ENCODE measurements around the gene PLCB2. TPM values are rescaled to one million over a fixed set of nuclear protein-coding genes. Genes with fewer than 3 reads are reported as not detected.

The PLCB2 gene
- total RNA-seq, 3 donors from 2014 or later: 9.9 to 21.8 (median 17.4) TPM

- Histone ChIP-seq H3K4me3 (no peak overlapping the region), H3K4me1 (ENCODE audit: low read depth) (peaks cover 5% of the 10 kb centered on the region), H3K9me3 (no peaks in the 10 kb centered on the region), H3K36me3 (ENCODE audit: low read depth) (no peaks in the 10 kb centered on the region)
- ATAC-seq (peak; percentile 86), DNase-seq (peak in 2 of 3 donors; percentile 65 to 91)
- TF ChIP-seq CTCF (IDR thresholded peaks at IDR 0.05): no peak
- intact Hi-C loops (cut with DNase I, micrococcal nuclease): no loop called here
These were observed 6.0 kb upstream of the PLCB2 start for GRCh38 chr15:40313531-40314398.

GRCh38 chr15:40312370-40313158 lies 4.8 kb upstream of the PLCB2 start:
- TF ChIP-seq CTCF (IDR thresholded peaks at IDR 0.05): no peak
- Histone ChIP-seq H3K4me1 (ENCODE audit: low read depth) (peaks cover 5% of the 10 kb centered on the region), H3K4me3 (no peak overlapping the region), H3K36me3 (ENCODE audit: low read depth) (no peaks in the 10 kb centered on the region), H3K9me3 (no peaks in the 10 kb centered on the region)
- no peak for ATAC-seq
- DNase-seq: peak in 1 of 3 donors; percentile 14
- intact Hi-C loops (cut with DNase I, micrococcal nuclease): no loop called here

GRCh38 chr15:40310993-40311392 lies 3.3 kb upstream of the PLCB2 start:
- Histone ChIP-seq H3K9me3 (no peaks in the 10 kb centered on the region), H3K4me1 (ENCODE audit: low read depth) (peaks cover 5% of the 10 kb centered on the region), H3K4me3 (no peak overlapping the region), H3K36me3 (ENCODE audit: low read depth) (no peaks in the 10 kb centered on the region)
- no peak for TF ChIP-seq CTCF (IDR thresholded peaks at IDR 0.05)
- intact Hi-C loops (cut with DNase I, micrococcal nuclease): no loop called here
- DNase-seq (peak in 1 of 3 donors; percentile 15), ATAC-seq (no peak)

DNA sequence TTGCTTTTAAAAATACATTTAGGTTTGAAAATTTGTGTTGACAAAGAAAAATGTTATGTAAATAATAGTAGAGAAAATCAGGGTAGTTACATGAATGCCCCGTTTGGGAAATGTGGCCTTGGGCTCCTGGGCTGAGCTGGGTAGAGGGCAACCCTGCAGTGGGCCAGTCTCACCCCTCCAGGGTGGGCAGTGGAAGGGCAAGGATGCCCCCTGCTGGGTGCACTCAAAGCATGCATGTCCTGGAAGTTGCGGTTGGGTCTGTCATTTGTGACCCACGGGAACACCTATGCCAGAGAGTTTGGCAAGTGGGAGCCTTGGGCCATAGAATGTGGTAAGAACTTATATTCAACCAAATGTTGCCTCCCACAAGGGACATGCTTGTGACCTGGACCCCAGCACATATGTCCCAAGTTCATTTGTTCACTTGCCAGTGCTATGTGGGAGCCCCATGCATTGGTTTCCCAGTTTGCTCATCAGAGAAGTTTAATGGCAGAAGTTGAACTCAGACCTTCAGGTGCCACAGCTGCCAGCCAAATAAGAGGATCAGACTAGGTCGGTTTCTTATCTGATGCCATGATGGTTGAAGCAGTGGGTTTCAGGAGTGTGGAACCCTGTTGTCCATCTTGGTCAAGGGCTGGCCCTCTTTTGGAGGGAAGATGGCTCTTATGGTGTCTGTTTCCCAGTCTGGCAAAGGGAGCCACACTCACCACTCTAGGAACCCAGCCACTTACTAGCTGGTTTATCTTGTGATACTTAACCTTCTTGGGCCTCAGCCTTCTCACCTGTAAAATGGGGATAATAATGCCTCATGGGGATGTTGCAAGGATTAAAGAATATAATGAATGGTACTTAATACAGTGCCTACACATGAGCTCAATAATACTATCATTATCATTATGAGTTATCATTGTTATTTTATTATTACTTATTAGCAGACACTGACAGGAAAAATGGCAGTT lies 2.5 kb upstream of the PLCB2 start:
- H3K9me3 ChIP-seq: no peaks in the 10 kb centered on the region
- H3K4me1 ChIP-seq (ENCODE audit: low read depth): peaks cover 5% of the 10 kb centered on the region
- peak; percentile 56 for TF ChIP-seq CTCF (IDR thresholded peaks at IDR 0.05)
- H3K4me3 ChIP-seq: no peak overlapping the region
- DNase-seq: peak in 2 of 3 donors; percentile 69 to 79
- H3K36me3 ChIP-seq (ENCODE audit: low read depth): no peaks in the 10 kb centered on the region
- ATAC-seq: peak; percentile 42
- intact Hi-C loops (cut with DNase I, micrococcal nuclease): no loop called here

DNA sequence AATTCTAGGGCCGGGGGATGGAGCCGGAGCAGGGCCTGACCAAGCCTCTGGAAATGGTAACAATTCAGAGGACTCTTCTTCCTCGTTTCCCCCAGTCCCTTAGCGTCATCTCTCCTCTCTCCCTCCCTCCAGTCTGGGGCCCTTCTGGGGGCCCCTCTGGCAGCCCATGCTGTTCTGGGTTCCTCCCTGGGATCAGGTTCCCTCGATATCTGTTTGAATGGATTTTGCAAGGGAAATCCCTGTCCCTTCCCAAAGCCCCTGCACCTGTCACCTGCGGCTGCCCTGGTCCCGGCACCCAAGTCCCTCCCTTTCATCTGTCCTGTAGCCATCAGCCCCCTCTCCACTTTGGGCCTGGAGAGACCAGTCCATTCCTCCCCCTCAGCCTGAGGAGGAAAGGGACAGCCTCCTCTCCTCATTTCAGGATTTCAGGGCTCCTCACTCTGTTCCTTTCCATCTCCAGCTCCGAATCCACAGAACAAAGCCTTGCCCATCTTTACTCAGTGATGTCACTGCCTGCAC lies 1.7 kb upstream of the PLCB2 start:
- H3K4me3 ChIP-seq: no peak overlapping the region
- peak in 1 of 3 donors; percentile 10 for DNase-seq
- H3K9me3 ChIP-seq: no peaks in the 10 kb centered on the region
- ATAC-seq: no peak
- no peaks in the 10 kb centered on the region for H3K36me3 ChIP-seq (ENCODE audit: low read depth)
- intact Hi-C loops (cut with DNase I, micrococcal nuclease): no loop called here
- no peak for TF ChIP-seq CTCF (IDR thresholded peaks at IDR 0.05)
- H3K4me1 ChIP-seq (ENCODE audit: low read depth): peaks cover 5% of the 10 kb centered on the region

Data from mucosa of descending colon (tissue), 3 donors.